ENCODE results near the gene METTL14.

METTL14 gene

DNA sequence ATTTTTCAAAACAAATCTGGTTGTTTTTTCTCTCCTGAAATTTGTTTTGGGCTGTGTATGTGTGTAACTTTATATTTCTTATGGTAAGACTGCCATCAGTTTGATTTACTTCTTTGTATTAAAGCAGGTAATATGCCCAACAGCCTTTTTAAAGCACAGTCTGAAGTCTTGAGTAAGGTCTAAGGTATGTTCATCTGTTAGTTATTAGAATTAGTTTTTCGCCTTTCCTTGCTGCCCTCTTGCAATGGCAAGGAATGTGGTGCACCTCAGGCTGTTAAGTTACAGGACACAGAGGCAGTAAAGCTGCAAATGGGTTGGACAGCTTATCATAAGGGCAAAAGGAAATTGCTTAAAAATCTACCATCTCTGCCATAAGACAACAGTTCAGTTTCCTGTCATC lies 71.8 kb downstream of the METTL14 start:
- no peak for DNase-seq (ENCODE audit: extremely low read depth in 1 of 2, low read depth in 1 of 2)

- DNase-seq (ENCODE audit: extremely low read depth in 1 of 2, low read depth in 1 of 2), result no peak
These were observed 72.6 kb downstream of the METTL14 start for GRCh38 chr4:118757761-118758251.

- DNase-seq (ENCODE audit: extremely low read depth in 1 of 2, low read depth in 1 of 2), result no peak
These were observed 73.1 kb downstream of the METTL14 start for GRCh38 chr4:118758293-118758692.

DNA sequence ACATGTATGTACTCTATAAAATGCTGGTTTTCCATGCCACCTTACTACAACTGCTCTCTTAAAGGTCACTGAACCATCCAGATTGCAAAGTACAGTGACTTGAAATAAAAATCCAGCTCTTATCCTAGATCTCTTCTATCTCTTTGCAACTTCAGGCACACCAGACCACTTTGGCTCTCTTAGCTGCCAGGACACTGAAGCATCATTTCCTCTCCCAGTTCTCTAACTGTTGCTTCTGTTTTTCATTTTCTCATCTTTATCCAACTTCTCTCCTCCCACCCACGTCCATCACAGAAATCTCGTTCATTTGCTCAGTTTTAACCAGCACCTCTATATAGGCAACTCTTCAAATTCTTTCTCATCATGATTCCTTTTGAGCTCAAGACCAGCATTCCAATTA lies 74.3 kb downstream of the METTL14 start:
- no peak for DNase-seq (ENCODE audit: extremely low read depth in 1 of 2, low read depth in 1 of 2)

GRCh38 chr4:118760092-118760491 lies 74.9 kb downstream of the METTL14 start:
- DNase-seq (ENCODE audit: extremely low read depth in 1 of 2, low read depth in 1 of 2), result no peak

DNA sequence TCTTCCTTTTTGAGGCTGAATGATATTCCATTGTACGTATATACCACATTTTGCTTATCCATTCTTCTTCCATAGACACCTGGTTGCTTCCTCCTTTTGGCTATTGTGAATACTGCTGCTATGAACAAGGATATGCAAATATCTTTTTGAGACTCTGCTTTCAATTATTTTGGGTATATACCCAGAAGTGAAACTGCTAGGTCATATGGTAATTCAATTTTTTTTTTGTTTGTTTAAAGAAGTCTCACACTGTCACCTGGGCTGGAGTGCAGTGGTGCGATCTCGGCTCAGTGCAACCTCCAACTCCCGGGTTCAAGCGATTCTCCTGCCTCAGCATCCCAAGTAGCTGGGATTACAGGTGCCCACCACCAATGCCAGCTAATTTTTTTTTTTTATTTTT lies 75.3 kb downstream of the METTL14 start:
- no peak for DNase-seq (ENCODE audit: extremely low read depth in 1 of 2, low read depth in 1 of 2)

GRCh38 chr4:118761397-118762016 lies 76.3 kb downstream of the METTL14 start:
- DNase-seq (ENCODE audit: extremely low read depth in 1 of 2, low read depth in 1 of 2), result no peak

DNA sequence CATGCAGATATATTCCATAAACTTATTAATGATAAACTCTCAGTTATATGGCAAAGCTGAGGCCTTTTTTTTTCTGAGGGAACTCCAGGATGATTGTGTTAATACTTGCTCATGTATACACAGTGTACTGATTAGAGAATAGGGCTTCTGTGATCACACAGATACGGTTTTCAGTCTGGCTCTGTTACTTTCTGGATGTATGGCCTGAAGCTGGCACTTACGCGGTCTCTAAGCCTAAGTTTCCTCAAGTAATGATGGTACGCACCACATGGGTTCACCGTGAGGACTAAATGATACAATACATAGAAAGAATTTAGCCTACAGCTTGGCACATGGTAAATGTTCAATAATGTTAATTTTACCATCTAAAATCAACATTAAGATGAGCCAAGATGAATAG lies 77.0 kb downstream of the METTL14 start:
- DNase-seq (ENCODE audit: extremely low read depth in 1 of 2, low read depth in 1 of 2), result no peak

- DNase-seq (ENCODE audit: extremely low read depth in 1 of 2, low read depth in 1 of 2), result no peak
These were observed 77.7 kb downstream of the METTL14 start for GRCh38 chr4:118762730-118763477.
